A549 (cell line): ENCODE results near the gene ITFG2.

Experiments
- BHLHE40 ChIP-seq: IDR thresholded peaks from 2 replicates; pipeline ENCODE4 v1.6.1; 2012; ENCODE audit warnings: low read depth, low read length, inconsistent platforms
- ESRRA ChIP-seq: fragments of 150-350 bp; IDR thresholded peaks from 2 replicates; pipeline ENCODE4 v1.6.1; 2014; ENCODE audit warnings: mild to moderate bottlenecking, low read length, borderline replicate concordance
- GATA3 ChIP-seq: IDR thresholded peaks from 2 replicates; pipeline ENCODE4 v1.6.1; 2012; ENCODE audit warnings: borderline replicate concordance
- NR3C1 ChIP-seq: fragments of >200 bp; sonication (Bioruptor Twin); formaldehyde crosslinking; IDR thresholded peaks from 3 replicates; pipeline ENCODE4 v1.6.1; 2017
- POLR2A ChIP-seq: IDR thresholded peaks from 2 replicates; pipeline ENCODE4 v1.6.1; 2012; ENCODE audit warnings: mild to moderate bottlenecking, low read length
- TF ChIP-seq, protein P1 (sequence below): fragments of >200 bp; sonication (Bioruptor Twin); formaldehyde crosslinking; IDR thresholded peaks from 3 replicates; pipeline ENCODE4 v1.5.1; 2016
- TF ChIP-seq, protein P2 (sequence below): fragments of 200-600 bp; sonication (generic); IDR thresholded peaks from 2 replicates; pipeline ENCODE4 v1.6.1; 2016; ENCODE audit warnings: antibody characterized with exemption, mild to moderate bottlenecking, moderate library complexity

DNA sequence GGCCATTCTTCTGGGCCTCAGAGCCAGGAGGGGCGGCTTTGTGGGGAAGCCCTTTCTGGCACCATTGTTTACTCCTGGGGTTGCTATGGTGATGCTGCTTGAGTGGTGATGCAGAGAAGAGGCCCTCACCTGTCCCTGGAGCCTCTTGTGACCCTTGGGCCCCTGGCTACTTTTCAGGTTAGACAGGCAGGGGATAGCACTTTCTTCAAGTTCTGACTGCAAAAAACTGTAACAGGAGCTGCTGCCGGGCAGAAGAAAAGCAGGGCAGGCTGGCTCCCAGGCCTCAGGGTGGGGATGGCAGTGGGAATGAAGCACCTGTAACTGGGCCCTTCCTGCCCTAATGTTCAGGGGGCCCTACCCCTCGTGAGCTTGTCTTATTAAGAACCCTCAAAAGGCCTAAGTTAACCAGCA lies 44.6 kb downstream of the ITFG2 start, which contains the start of gene TEX52:
- TF ChIP-seq BHLHE40 (no peak), GATA3 (no peak), POLR2A (no peak), NR3C1 (no peak), ESRRA (no peak)
- TF ChIP-seq, protein P1, sequence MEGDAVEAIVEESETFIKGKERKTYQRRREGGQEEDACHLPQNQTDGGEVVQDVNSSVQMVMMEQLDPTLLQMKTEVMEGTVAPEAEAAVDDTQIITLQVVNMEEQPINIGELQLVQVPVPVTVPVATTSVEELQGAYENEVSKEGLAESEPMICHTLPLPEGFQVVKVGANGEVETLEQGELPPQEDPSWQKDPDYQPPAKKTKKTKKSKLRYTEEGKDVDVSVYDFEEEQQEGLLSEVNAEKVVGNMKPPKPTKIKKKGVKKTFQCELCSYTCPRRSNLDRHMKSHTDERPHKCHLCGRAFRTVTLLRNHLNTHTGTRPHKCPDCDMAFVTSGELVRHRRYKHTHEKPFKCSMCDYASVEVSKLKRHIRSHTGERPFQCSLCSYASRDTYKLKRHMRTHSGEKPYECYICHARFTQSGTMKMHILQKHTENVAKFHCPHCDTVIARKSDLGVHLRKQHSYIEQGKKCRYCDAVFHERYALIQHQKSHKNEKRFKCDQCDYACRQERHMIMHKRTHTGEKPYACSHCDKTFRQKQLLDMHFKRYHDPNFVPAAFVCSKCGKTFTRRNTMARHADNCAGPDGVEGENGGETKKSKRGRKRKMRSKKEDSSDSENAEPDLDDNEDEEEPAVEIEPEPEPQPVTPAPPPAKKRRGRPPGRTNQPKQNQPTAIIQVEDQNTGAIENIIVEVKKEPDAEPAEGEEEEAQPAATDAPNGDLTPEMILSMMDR = no peak
- TF ChIP-seq, protein P2, sequence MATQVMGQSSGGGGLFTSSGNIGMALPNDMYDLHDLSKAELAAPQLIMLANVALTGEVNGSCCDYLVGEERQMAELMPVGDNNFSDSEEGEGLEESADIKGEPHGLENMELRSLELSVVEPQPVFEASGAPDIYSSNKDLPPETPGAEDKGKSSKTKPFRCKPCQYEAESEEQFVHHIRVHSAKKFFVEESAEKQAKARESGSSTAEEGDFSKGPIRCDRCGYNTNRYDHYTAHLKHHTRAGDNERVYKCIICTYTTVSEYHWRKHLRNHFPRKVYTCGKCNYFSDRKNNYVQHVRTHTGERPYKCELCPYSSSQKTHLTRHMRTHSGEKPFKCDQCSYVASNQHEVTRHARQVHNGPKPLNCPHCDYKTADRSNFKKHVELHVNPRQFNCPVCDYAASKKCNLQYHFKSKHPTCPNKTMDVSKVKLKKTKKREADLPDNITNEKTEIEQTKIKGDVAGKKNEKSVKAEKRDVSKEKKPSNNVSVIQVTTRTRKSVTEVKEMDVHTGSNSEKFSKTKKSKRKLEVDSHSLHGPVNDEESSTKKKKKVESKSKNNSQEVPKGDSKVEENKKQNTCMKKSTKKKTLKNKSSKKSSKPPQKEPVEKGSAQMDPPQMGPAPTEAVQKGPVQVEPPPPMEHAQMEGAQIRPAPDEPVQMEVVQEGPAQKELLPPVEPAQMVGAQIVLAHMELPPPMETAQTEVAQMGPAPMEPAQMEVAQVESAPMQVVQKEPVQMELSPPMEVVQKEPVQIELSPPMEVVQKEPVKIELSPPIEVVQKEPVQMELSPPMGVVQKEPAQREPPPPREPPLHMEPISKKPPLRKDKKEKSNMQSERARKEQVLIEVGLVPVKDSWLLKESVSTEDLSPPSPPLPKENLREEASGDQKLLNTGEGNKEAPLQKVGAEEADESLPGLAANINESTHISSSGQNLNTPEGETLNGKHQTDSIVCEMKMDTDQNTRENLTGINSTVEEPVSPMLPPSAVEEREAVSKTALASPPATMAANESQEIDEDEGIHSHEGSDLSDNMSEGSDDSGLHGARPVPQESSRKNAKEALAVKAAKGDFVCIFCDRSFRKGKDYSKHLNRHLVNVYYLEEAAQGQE = no peak
